Stimulated activated CD8-positive, alpha-beta memory T cell treated with anti-CD3 and anti-CD28 coated beads, Interleukin-4, amount 100 ng/mL, for 24 hours (primary cell): Measurements from ENCODE around the gene DHCR7.
"Not testable (repeated sequence)": the region's sequence is repeated elsewhere in the genome, so short reads cannot be mapped to it uniquely, and the experiment has no call there.

Source experiments
- DNase-seq: peaks from one replicate; pipeline ENCODE4 v3.0.0-alpha.2; 2020; ENCODE audit warnings: low read depth

Gene DHCR7

DNA sequence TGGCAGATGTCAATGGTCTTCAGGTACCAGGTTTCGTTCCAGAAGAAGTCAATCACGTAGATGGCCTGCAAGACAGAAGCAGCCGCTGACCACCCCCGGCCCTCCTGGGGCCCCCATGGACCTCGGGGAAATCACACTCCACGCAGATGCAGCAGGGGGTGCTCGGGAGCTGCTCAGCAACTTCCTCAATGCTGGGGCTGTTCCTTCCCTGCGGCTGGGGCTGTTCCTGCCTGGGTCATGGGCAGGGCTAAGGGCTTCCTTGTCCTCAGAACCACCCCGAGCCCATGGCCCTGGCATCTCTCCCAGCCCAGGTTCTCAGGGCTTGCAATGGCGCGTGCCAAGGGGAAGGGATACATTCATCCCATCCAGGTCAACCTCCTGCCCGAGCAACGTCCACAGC lies 10.3 kb downstream of the DHCR7 start:
- DNase-seq: no peak

DNA sequence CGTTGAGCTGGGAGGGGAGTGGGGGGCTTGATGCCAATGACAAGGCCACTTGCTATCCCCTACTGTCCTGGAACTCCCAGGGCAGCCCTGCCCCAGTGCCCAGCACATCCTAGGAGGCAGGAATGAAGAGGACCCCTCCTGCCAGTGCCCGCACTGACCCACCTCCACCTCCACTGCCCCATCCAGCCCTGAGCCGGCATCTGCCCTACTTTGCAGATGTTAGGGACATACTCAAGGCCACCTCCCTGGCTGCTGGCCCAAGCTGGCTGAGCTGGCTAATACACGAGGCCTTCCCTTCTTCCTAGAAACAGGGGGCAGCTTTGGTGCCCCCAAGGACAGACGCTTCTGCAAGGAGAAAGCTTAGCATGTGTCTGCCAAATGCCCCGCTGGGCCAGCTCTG lies 10.8 kb downstream of the DHCR7 start:
- no peak for DNase-seq

DNA sequence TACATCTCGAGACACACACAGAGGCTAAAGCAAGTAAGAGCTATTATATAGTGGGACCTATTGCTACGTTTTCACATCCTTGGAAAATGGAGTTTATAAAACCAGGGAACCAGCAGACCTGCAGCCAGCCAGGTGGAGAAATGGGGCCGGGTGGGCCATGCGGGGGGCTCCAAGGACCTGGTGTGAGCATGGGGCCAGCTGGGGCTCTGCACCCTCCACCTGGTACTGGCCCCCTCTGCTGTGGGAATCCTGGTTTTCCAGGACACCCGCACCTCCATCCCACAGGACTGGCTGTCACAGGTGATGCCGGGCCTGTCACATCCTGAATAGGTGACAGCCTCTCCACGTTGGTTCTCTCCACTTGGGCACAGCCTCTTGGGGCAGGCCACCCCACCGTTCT lies 11.3 kb downstream of the DHCR7 start:
- DNase-seq: no peak

DNA sequence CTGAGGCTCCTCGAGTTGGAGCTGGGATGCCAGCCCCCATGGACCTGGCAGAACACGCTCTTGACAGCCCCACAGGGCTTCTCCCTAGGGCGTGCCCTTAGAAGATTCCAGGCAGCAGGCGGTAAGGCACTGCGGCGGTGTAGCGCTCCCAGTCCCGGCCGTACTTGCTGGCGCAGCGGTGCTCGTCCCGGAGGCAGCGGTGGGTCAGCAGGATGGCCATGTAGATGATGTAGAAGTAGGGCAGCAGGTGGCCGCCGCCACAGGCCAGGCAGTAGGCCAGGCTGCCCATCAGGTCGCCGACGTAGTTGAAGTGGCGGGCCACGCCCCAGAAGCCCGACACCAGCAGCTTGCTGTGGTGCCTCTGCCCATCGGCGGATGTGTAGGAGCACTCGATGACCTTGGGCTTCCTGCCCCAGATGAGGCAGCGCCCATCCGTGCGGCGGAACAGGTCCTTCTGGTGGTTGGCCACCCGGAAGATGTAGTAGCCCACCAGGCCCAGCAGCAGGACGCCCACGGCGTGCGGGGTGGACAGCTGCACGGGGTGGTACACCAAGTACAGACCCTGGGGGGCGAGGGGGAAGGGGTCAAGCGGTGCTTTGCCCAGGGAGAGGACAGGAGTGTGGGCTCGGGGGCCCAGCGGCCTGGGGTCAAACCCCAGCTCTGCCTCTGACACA lies 12.8 kb downstream of the DHCR7 start:
- no peak for DNase-seq

DNA sequence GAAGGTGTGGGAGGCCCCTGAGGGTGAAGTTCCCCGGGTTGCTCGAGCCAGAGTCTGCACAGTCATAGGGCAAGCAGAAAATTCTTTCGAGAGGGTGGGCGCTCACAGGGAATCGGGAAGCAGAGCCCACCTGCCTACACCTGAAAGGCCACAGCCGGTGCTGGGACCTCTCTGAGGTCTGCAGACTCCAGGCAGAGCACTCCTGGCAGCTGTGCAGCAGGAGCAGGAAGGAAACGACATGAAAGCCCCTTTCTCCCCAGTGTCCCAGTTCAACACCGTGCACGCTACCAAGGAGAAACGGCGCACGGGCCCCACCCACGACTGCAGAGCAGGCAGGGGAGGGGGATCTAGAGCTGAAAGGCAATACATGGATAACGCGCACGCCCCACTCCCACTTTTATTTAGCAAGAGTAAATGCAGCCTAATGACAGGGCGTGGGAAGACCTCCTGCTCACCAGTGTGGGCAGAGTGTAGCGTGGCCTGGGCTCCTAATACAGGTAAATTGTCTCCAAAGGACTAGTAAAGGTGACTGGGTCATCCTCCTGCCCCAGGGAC lies 13.5 kb downstream of the DHCR7 start:
- no peak for DNase-seq

DNA sequence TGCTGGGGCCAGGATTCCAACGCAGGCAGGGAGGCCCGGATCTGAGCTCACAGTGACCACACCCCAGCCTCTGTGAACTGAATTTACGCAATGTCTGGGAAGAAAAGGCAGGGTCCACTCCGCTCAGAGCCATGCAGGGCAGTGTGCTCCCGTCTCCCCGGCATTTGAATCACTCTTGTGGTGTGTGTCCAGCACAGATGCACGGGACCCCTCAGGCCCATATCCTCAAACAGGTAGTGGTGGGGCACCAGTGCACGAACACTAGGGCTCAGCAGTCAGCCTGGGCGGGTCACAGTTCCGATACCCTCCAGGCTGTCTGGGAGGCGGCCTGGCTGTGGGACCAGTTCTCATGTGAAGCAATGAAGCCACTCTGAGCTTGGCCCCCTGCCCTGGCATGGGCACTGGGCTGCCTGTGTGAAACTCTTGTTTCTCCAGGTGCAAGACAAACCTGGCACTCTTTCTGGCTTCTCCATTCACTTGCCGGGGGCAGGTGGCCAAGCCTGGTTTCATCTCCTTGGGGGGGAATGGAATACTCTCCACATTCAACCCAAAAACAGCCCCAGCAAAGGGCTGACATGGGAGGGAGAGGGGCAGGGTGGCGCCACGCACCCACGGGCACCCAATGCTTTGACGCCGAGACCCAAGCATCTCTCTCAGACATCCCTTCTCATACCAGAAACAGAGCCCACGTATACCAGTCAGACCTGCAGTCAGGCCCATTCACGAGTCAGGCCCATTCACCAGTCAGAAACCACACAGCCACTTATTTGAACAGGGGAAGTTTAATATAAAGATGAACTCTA lies 14.3 kb downstream of the DHCR7 start:
- DNase-seq: no peak

DNA sequence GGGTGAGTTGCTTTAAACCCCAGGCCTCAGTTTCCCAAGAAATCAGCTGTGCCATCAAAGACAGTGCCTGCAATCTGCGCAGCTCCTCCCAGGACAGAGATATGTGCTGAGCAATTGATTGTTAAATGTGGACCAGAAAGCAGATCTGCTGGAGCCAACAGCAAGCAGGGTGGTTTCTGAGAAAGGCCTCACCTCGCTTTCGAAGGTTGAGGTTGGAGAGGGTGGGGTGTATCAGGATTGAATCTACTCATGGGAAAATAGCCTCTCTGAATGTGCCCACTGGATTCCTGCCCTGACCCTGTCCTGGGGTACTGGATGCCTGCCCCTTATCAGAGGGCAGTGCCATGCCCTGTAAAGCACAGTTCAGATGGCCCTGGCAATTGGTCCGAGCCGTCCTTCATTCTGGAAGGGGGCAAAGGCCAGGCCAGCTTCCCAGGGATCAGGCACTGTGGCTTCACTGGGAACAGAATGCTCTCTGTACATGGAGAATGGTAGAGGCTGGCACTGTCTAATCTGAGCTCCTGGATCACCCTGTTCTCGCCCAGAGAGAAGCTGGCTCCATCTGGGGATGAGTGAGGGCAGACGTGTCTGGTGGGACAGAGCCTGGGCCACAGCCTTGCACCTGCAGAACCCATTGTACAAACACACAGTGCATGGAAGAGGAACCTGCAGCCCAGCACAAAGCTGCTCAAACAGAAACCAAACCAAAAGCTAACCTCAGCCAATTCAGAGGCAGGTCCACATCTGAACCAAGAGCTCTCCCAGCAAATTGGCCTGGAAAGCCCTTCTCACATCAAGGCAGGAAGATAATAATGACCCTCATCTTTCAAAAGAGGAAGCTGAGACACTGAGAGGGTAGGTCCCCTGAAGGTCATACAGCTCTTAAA lies 15.2 kb downstream of the DHCR7 start:
- DNase-seq: no peak

DNA sequence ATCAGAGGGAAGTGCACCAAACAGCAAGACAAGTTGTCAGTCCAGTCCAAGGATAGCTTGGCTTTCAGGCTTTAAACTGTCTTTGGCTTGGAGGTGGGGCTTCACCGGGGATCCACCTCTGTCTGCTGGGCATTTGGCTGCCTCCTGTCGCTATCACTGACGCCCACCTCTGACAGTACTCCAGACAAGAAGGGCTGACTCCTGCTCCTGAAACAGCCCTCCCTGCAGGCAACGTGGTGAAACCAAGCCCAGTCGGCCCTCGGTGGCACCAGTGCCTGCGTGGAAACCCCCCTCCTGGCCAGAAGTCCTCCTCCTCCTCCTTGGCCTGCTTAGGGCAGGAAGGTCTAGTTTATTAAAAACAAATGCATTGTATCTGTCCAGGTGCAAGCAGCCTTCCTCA lies 16.9 kb downstream of the DHCR7 start:
- DNase-seq: no peak

DNA sequence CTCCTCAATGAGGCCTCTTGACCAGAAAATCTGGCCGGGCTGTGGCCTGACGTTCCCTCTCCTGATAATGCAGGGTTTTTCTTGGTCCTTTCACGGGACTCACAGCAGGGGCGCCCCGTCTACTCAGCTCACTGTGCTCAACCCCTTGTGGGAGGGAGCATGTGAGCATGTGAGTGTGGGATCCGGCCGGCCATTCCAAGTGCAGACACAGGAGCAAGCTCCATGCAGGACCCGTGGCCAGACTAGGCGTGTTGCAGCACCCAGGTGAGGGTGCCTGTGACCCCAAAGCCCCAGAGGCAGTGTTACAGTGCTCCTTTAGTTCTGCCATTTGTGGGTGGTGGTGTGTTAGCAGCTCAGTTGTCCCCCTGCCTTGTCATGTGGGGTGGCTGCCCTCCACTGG lies 18.0 kb downstream of the DHCR7 start:
- DNase-seq: no peak

DNA sequence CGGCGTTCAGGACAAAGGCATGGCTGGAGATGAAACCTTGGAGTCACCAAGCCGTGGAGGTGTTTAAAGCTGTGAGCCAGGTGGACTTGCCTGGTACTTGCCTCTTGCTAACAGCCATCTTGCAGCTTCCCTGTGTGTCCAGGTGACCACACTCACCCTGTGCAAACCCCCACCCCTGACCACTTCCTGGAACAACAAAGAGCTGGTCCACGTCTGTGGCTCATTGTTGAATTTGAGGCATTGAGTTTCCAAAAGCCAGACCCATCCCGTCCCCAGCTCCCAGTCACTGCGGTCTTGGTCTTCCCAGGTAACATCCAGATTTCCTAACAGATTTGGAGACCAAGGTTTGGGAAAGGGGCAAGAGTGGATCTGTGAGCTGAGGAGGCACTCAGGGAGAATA lies 18.5 kb downstream of the DHCR7 start:
- DNase-seq: no peak

DNA sequence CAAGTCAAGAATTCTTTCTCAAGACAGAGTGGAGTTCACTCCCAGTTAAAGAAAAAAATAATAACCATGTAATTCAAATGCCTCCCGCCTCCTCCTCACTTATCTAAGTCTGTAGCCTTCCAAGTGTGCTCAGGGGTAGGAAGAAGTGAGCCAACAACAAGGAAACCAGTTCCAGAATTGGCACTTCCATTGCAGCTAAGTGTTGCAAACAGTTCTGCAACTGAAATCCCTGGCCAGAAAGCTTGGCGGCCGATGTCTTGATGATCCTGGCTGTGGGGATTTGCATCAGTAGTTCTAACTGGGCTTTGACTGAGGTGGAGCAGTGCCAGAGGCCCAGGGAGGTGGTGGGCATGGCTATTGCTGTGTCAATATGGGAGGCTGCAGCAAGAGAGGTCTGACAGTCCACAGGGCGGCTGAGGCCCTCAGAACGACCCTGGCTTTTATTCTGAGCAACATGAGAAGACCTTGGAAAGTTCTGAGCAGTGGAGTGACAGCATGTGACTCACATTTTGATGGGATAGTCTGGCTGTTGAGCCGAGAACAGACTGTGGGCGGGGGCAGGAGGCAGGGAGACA lies 19.2 kb downstream of the DHCR7 start:
- DNase-seq: no peak

DNA sequence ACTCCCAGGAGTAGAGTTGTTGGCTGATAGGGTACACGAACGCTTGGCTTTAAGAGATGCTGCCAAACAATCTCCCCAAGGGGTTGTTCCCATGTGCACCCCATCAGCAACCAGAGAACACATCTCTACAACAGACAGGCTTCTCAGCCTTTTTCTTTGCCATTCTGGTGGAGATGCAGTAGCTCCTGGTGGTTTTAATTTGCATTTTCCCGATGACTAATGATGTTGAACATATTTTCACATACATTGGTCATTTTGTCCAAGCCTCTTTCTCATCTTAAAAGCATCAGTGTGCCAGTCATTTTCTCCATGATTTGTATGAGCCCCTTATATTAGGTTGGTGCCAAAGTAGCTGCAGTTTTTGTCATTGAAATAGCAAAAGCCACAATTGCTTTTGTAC lies 21.8 kb downstream of the DHCR7 start:
- no peak for DNase-seq

DNA sequence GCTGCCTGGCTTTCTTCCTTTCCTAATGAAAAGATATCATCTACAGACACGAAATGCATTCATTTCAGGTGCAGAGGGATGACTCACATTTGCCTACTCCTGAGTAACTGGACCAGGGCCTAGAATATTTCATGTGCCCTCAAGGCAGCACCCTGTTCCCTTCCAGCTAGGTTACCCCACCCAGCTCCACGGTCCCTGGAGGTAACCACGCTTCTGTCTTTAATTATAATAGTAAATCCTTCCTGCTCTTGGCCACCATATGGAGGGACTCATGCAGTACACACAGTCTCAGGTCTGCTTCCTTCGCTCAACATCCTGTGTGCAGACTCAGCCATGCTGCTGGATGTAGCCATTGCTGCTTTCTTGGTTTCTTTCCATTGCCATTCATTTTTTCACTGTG lies 22.3 kb downstream of the DHCR7 start:
- DNase-seq: no peak

DNA sequence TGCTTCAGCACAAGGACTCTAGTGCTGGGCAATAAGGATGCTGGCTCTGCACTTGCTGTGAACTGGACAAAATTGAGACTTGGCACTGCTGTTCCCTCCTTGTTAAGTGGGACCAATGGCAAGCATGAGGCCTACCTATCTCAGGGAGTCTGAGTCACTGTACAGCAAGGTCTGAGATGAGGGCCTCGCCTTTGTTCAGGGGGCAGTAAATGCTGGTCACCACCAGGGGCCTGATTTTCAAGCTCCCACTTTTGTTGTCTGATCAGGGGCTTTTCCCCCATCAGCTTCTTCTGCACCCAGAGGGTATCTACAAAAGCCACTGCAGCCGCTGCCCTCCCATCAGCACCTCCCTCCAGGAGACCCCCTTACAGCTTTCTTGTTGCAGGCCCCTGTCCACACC lies 22.8 kb downstream of the DHCR7 start:
- DNase-seq: no peak

DNA sequence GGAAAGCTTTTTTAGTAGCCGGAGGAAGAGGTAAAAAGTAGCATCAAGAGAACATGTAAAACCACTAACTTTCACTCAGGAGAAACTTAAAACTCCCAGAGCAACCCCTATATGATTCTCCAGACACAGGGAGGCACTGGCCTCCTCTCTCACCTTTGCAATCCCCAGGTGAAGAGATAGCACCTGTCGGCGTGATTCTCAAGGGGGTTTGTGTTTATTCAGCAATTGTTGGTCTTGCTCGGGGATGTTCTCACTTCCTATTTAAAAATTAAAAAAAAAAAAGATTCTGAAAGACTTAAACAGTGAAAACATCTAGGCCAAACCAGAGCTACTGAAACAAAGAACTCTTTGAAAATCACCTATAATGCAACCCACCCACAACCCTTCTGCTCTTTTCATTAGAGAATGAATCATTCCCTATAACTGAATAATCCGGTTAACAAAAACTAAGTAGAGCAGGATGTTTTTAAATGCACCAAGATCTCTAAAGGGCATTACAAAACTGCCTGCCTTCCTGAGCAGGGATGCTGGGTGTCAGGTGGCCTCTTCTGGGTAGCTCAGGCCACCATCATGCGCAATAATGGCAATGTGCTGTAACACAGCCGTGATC lies 24.9 kb downstream of the DHCR7 start:
- no peak for DNase-seq

DNA sequence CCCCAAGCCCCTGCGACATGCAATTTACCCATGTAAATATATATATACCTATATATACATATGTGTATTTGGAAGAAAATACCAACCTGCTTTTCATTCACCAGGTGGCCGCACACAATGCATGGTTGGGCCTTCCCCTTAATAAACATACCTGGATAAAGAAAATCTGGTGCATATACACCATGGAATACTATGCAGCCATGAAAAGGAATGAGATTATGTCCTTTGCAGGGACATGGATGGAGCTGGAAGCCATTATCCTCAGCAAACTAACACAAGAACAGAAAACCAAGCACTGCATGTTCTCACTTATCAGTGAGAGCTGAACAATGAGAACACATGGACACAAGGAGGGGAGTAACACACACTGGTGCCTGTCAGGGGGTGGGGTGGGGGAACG lies 25.9 kb downstream of the DHCR7 start:
- DNase-seq: not testable (repeated sequence)

DNA sequence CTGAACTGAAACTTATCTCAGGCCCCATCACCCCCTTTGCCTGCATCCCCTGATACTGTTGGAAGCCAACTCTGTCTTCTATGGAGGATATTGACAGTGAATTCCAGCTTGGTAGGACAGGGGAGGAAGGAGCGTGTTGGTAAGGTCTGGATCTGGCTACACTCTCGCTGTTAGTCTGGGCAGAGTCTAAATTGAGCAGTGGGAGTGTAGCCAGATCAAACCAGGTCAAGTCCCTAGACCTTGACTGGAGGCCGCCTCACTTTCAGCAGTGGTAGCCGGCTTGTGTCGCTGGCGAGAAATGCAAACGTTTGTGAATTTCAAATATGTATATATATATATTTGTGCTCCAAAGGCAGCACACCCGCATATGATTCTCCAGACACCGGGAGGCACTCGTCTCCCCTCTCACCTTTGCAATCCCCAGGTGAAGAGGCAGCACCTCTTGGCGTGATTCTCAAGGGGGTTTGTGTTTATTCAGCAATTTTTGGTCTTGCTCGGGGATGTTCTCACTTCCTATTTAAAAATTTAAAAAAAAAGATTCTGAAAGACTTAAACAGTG lies 26.7 kb downstream of the DHCR7 start:
- DNase-seq: no peak

DNA sequence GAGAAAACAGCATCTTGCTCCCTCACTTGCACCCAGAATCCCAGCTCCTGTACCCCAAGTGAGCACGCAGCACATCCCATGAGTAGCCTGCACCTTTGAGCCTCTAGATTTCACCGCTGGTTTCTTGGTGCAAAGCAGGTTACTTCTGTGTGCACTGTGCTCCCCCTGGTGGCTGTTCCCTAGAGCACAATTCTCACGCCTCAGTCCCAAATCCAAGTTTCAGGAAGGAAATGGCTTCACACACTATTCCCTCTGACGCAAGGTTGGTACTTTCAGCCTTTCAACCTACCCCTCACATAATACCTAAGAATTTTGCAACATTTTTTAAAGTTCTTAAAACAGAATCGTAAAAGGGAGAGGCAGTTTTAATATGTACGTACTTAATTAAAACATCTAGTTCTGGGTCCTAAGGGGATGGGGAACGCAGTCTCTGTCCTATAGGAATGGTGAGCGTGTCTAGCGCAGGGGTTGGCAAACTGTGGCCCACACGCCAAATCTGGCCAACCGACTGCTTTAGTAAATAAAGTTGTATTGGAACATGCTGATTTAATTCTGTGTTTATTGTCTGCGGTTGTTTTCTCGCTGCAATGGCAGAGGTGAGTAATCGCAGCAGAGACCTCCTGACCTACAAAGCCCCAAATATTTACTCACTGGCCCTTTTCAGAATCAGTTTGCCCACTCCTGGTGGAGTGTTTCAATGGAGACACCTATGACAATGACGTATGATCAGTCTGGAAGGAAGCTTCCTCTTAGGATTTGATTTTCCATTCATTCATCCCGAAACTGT lies 27.5 kb downstream of the DHCR7 start:
- DNase-seq: no peak

DNA sequence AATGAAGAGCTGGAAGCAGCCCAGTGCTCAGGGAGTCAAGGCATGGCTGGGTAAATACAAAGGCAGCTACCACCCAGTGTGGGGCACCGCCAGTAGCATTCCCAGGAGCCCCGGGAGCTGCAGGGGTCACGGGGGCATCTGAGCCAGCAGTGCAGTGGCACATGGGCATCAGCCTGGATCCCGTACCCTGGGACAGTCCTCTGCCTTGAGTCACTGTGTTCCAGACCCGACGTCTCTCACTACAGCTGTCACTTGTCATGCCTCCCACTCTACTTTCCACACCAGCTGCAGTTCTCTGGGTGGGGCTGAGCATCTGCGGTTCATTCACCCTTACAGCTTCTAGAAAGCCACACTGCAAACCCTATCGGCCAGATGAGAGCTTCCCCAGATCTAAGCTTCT lies 29.6 kb downstream of the DHCR7 start:
- DNase-seq: no peak

DNA sequence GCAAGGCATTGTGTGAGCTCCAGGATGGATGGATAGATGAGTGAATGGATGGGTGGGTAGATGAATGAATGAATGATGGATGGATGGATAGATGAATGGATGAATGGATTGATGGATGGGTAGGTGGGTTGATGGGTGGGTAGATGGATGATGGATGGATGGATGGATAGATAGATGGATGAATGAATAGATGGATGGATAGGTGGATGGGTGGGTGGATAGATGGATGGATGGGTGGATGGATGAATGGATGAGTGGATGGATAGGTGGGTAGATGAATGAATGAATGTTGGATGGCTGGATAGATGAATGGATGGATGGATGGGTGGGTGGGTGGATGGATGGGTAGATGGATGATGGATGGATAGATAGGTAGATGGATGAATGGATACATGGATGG lies 33.5 kb downstream of the DHCR7 start:
- DNase-seq: no peak
